GM23338 (cell line): ENCODE data around the gene PPA1. TPM values are rescaled to one million over a fixed set of nuclear protein-coding genes. Genes with fewer than 3 reads are reported as not detected.

Experiments used
- ATAC-seq: fragments of 200-7000 bp; cut with Tn5 transposase; 3 replicates; pipeline ENCODE4 v1.9.1; 2020
- DNase-seq: peaks from one replicate; pipeline ENCODE4 v3.0.0-alpha.2; 2015; ENCODE audit warnings: low spot score
- H2AFZ ChIP-seq: fragments of 200-600 bp; sonication (generic); 2 replicates; pipeline ENCODE4 v1.8.0; 2016; ENCODE audit warnings: antibody characterized with exemption, mild to moderate bottlenecking, moderate library complexity
- H3F3A ChIP-seq: fragments of 200-600 bp; sonication (generic); replicated peaks from 2 replicates; pipeline ENCODE4 v1.8.0; 2017; ENCODE audit warnings: antibody characterized with exemption, mixed run types, low read depth
- H3K27ac ChIP-seq: fragments of 200-600 bp; sonication (generic); 2 replicates; pipeline ENCODE4 v1.6.1; 2016; ENCODE audit warnings: low read depth
- H3K27me3 ChIP-seq: fragments of 200-600 bp; sonication (generic); 2 replicates; pipeline ENCODE4 v1.8.0; 2016; ENCODE audit warnings: mild to moderate bottlenecking, mixed run types, moderate library complexity; ENCODE audit not compliant: insufficient read depth
- H3K36me3 ChIP-seq: fragments of 200-600 bp; sonication (generic); 2 replicates; pipeline ENCODE4 v1.8.0; 2016; ENCODE audit warnings: mild to moderate bottlenecking; ENCODE audit not compliant: insufficient read depth
- H3K4me1 ChIP-seq: fragments of 200-600 bp; sonication (generic); 2 replicates; pipeline ENCODE4 v1.8.0; 2016; ENCODE audit warnings: mild to moderate bottlenecking, moderate library complexity; ENCODE audit not compliant: insufficient read depth
- H3K4me2 ChIP-seq: fragments of 200-600 bp; sonication (generic); 2 replicates; pipeline ENCODE4 v1.7.1; 2017; ENCODE audit warnings: mixed run types
- H3K4me3 ChIP-seq: fragments of 200-600 bp; sonication (generic); 2 replicates; pipeline ENCODE4 v1.6.1; 2016; ENCODE audit warnings: mixed run types
- H3K79me2 ChIP-seq: fragments of 200-600 bp; sonication (generic); replicated peaks from 2 replicates; pipeline ENCODE4 v1.8.0; 2017; ENCODE audit warnings: mild to moderate bottlenecking; ENCODE audit not compliant: insufficient read depth
- H3K9me2 ChIP-seq: fragments of 200-600 bp; sonication (generic); 2 replicates; pipeline ENCODE4 v1.8.0; 2017; ENCODE audit not compliant: insufficient read depth
- H4K20me1 ChIP-seq: fragments of 200-600 bp; sonication (generic); replicated peaks from 2 replicates; pipeline ENCODE4 v1.8.0; 2017; ENCODE audit warnings: mild to moderate bottlenecking; ENCODE audit not compliant: insufficient read depth
- H3K27ac Mint-ChIP-seq: 2 replicates; pipeline ENCODE4 v1.8.0; 2020; ENCODE audit warnings: inconsistent platforms, mild to moderate bottlenecking, moderate library complexity, mixed read lengths
- H3K27me3 Mint-ChIP-seq: 3 replicates; pipeline ENCODE4 v1.8.0; 2022; ENCODE audit warnings: low read depth, mild to moderate bottlenecking, moderate library complexity, mixed read lengths, inconsistent platforms; ENCODE audit not compliant: insufficient read depth, poor library complexity
- H3K36me3 Mint-ChIP-seq: 3 replicates; pipeline ENCODE4 v1.8.0; 2021; ENCODE audit warnings: low read depth, mild to moderate bottlenecking, inconsistent platforms, moderate library complexity, mixed read lengths
- H3K4me1 Mint-ChIP-seq: 3 replicates; pipeline ENCODE4 v1.8.0; 2020; ENCODE audit warnings: mild to moderate bottlenecking, inconsistent platforms, mixed read lengths
- H3K4me3 Mint-ChIP-seq: 3 replicates; pipeline ENCODE4 v1.8.0; 2021; ENCODE audit warnings: moderate library complexity, mild to moderate bottlenecking, inconsistent platforms, mixed read lengths
- H3K9me3 Mint-ChIP-seq: 3 replicates; pipeline ENCODE4 v1.8.0; 2020; ENCODE audit warnings: moderate library complexity, mild to moderate bottlenecking, inconsistent platforms, mixed read lengths
- CREB1 ChIP-seq: fragments of 250-450 bp; sonication (Bioruptor Pico); IDR thresholded peaks from 2 replicates; pipeline ENCODE4 v1.5.0; 2020; ENCODE audit warnings: low read depth, mild to moderate bottlenecking, moderate library complexity
- EZH2 ChIP-seq: fragments of 200-600 bp; sonication (generic); IDR thresholded peaks from one replicate; pipeline ENCODE4 v1.8.0; 2017; ENCODE audit warnings: antibody characterized with exemption, mild to moderate bottlenecking, low read depth; ENCODE audit not compliant: unreplicated experiment
- EZH2phosphoT487 ChIP-seq: fragments of 200-600 bp; sonication (generic); IDR thresholded peaks from one replicate; pipeline ENCODE4 v1.8.1; 2018; ENCODE audit warnings: antibody characterized with exemption; ENCODE audit not compliant: unreplicated experiment
- JUNB ChIP-seq: IDR thresholded peaks from one replicate; pipeline ENCODE4 v1.6.1; 2016; ENCODE audit warnings: antibody characterized with exemption; ENCODE audit not compliant: unreplicated experiment
- STAT1 ChIP-seq: IDR thresholded peaks from one replicate; pipeline ENCODE4 v1.6.1; 2016; ENCODE audit warnings: antibody characterized with exemption; ENCODE audit not compliant: unreplicated experiment
- ZNF114 ChIP-seq: fragments of 250-450 bp; sonication (Bioruptor Pico); IDR thresholded peaks from 2 replicates; pipeline ENCODE4 v1.5.0; 2020; ENCODE audit warnings: mild to moderate bottlenecking, moderate library complexity
- ZNF331 ChIP-seq: fragments of 250-450 bp; sonication (Bioruptor Pico); IDR thresholded peaks from 2 replicates; pipeline ENCODE4 v1.5.0; 2020; ENCODE audit warnings: low read depth, mild to moderate bottlenecking, moderate library complexity
- polyA plus RNA-seq: library from polyadenylated mRNA; unstranded; fragments of >200 nt; fragmentation: Nextera tagmentation; extraction: Ambion mirVana; gene quantifications from 2 replicates; pipeline ENCODE4 v1.2.1, GENCODE V29; 2016
- total RNA-seq: library from RNA; depleted of rRNA; stranded (reverse); fragments of >200 nt; shearing (Covaris generic); gene quantifications from 2 replicates; pipeline ENCODE4 v1.2.3, GENCODE V29; 2014
- TF ChIP-seq, protein P1 (sequence below): IDR thresholded peaks from 2 replicates; pipeline ENCODE4 v1.6.1; 2016; ENCODE audit warnings: antibody characterized with exemption
- TF ChIP-seq, protein P2 (sequence below), 2 experiments: fragments of 200-600 bp in 1 of 2; sonication (generic) in 1 of 2; conservative IDR thresholded peaks; 2 replicates each; pipeline versions ENCODE4 v1.5.1 to v1.6.1; 2016 to 2017; ENCODE audit warnings: antibody characterized with exemption in 2 of 2, low read depth in 2 of 2, mild to moderate bottlenecking in 2 of 2, moderate library complexity in 1 of 2
- TF ChIP-seq, protein P3 (sequence below): IDR thresholded peaks from one replicate; pipeline ENCODE4 v1.6.1; 2018; ENCODE audit warnings: antibody characterized with exemption; ENCODE audit not compliant: unreplicated experiment
- TF ChIP-seq, protein P4 (sequence below): fragments of 250-450 bp; sonication (Bioruptor Pico); IDR thresholded peaks from 2 replicates; pipeline ENCODE4 v1.5.0; 2020; ENCODE audit warnings: mild to moderate bottlenecking, moderate library complexity

The PPA1 gene
- total and polyA plus RNA-seq, 2 experiments from 2014 or later, result 135 to 228 TPM

DNA sequence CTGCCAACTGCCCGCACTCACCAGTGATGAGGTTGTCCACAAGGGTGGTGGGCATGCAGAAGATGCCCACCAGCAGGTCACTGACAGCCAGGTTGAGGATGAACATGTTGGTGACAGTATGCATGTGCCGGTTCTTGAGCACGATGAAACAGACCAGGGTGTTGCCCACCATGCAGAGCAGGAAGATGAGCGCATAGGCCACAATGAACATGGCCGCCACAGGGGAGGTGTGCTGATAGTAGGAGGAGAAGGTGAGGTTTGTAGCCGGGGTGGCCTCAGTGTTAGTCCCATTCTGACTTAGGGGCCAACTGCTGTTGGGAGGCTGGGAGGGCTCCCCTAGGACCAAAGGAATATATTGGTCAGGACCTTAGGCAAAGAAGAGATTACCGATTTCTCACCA, 32.8 kb upstream of the PPA1 start:
- no peak overlapping the region for H3K27ac ChIP-seq
- no peak for DNase-seq
- H3K27me3 ChIP-seq, result no peaks in the 10 kb centered on the region
- TF ChIP-seq, protein P1, sequence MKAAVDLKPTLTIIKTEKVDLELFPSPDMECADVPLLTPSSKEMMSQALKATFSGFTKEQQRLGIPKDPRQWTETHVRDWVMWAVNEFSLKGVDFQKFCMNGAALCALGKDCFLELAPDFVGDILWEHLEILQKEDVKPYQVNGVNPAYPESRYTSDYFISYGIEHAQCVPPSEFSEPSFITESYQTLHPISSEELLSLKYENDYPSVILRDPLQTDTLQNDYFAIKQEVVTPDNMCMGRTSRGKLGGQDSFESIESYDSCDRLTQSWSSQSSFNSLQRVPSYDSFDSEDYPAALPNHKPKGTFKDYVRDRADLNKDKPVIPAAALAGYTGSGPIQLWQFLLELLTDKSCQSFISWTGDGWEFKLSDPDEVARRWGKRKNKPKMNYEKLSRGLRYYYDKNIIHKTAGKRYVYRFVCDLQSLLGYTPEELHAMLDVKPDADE, result no peak
- TF ChIP-seq CREB1 (no peak), JUNB (no peak), ZNF331 (CRISPR knock-in tag) (no peak), STAT1 (no peak), EZH2phosphoT487 (no peak), ZNF114 (CRISPR knock-in tag) (no peak), EZH2 (no peak)
- TF ChIP-seq, protein P2, sequence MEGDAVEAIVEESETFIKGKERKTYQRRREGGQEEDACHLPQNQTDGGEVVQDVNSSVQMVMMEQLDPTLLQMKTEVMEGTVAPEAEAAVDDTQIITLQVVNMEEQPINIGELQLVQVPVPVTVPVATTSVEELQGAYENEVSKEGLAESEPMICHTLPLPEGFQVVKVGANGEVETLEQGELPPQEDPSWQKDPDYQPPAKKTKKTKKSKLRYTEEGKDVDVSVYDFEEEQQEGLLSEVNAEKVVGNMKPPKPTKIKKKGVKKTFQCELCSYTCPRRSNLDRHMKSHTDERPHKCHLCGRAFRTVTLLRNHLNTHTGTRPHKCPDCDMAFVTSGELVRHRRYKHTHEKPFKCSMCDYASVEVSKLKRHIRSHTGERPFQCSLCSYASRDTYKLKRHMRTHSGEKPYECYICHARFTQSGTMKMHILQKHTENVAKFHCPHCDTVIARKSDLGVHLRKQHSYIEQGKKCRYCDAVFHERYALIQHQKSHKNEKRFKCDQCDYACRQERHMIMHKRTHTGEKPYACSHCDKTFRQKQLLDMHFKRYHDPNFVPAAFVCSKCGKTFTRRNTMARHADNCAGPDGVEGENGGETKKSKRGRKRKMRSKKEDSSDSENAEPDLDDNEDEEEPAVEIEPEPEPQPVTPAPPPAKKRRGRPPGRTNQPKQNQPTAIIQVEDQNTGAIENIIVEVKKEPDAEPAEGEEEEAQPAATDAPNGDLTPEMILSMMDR (conservative IDR thresholded peaks at IDR 0.05; ENCODE audit: low read depth in 2 of 2), result no peak
- TF ChIP-seq, protein P3, sequence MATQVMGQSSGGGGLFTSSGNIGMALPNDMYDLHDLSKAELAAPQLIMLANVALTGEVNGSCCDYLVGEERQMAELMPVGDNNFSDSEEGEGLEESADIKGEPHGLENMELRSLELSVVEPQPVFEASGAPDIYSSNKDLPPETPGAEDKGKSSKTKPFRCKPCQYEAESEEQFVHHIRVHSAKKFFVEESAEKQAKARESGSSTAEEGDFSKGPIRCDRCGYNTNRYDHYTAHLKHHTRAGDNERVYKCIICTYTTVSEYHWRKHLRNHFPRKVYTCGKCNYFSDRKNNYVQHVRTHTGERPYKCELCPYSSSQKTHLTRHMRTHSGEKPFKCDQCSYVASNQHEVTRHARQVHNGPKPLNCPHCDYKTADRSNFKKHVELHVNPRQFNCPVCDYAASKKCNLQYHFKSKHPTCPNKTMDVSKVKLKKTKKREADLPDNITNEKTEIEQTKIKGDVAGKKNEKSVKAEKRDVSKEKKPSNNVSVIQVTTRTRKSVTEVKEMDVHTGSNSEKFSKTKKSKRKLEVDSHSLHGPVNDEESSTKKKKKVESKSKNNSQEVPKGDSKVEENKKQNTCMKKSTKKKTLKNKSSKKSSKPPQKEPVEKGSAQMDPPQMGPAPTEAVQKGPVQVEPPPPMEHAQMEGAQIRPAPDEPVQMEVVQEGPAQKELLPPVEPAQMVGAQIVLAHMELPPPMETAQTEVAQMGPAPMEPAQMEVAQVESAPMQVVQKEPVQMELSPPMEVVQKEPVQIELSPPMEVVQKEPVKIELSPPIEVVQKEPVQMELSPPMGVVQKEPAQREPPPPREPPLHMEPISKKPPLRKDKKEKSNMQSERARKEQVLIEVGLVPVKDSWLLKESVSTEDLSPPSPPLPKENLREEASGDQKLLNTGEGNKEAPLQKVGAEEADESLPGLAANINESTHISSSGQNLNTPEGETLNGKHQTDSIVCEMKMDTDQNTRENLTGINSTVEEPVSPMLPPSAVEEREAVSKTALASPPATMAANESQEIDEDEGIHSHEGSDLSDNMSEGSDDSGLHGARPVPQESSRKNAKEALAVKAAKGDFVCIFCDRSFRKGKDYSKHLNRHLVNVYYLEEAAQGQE, result no peak
- TF ChIP-seq, protein P4, sequence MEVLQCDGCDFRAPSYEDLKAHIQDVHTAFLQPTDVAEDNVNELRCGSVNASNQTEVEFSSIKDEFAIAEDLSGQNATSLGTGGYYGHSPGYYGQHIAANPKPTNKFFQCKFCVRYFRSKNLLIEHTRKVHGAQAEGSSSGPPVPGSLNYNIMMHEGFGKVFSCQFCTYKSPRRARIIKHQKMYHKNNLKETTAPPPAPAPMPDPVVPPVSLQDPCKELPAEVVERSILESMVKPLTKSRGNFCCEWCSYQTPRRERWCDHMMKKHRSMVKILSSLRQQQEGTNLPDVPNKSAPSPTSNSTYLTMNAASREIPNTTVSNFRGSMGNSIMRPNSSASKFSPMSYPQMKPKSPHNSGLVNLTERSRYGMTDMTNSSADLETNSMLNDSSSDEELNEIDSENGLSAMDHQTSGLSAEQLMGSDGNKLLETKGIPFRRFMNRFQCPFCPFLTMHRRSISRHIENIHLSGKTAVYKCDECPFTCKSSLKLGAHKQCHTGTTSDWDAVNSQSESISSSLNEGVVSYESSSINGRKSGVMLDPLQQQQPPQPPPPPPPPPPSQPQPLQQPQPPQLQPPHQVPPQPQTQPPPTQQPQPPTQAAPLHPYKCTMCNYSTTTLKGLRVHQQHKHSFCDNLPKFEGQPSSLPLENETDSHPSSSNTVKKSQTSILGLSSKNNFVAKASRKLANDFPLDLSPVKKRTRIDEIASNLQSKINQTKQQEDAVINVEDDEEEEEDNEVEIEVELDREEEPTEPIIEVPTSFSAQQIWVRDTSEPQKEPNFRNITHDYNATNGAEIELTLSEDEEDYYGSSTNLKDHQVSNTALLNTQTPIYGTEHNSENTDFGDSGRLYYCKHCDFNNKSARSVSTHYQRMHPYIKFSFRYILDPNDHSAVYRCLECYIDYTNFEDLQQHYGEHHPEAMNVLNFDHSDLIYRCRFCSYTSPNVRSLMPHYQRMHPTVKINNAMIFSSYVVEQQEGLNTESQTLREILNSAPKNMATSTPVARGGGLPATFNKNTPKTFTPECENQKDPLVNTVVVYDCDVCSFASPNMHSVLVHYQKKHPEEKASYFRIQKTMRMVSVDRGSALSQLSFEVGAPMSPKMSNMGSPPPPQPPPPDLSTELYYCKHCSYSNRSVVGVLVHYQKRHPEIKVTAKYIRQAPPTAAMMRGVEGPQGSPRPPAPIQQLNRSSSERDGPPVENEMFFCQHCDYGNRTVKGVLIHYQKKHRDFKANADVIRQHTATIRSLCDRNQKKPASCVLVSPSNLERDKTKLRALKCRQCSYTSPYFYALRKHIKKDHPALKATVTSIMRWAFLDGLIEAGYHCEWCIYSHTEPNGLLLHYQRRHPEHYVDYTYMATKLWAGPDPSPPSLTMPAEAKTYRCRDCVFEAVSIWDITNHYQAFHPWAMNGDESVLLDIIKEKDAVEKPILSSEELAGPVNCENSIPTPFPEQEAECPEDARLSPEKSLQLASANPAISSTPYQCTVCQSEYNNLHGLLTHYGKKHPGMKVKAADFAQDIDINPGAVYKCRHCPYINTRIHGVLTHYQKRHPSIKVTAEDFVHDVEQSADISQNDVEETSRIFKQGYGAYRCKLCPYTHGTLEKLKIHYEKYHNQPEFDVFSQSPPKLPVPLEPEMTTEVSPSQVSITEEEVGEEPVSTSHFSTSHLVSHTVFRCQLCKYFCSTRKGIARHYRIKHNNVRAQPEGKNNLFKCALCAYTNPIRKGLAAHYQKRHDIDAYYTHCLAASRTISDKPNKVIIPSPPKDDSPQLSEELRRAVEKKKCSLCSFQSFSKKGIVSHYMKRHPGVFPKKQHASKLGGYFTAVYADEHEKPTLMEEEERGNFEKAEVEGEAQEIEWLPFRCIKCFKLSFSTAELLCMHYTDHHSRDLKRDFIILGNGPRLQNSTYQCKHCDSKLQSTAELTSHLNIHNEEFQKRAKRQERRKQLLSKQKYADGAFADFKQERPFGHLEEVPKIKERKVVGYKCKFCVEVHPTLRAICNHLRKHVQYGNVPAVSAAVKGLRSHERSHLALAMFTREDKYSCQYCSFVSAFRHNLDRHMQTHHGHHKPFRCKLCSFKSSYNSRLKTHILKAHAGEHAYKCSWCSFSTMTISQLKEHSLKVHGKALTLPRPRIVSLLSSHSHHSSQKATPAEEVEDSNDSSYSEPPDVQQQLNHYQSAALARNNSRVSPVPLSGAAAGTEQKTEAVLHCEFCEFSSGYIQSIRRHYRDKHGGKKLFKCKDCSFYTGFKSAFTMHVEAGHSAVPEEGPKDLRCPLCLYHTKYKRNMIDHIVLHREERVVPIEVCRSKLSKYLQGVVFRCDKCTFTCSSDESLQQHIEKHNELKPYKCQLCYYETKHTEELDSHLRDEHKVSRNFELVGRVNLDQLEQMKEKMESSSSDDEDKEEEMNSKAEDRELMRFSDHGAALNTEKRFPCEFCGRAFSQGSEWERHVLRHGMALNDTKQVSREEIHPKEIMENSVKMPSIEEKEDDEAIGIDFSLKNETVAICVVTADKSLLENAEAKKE (CRISPR knock-in tag), result no peak
- no peaks in the 10 kb centered on the region for H3F3A ChIP-seq
- H3K4me2 ChIP-seq, result no peak overlapping the region
- Mint-ChIP-seq H3K9me3 (no peaks in the 10 kb centered on the region; the same call in 2 of the 3 replicates), H3K27me3 (peaks cover 6% of the 10 kb centered on the region), H3K4me1 (no peaks in the 10 kb centered on the region; the same call in 2 of the 3 replicates), H3K27ac (no peak overlapping the region), H3K36me3 (no peaks in the 10 kb centered on the region), H3K4me3 (no peak overlapping the region)
- no peaks in the 10 kb centered on the region for H3K9me2 ChIP-seq
- no peaks in the 10 kb centered on the region for H3K36me3 ChIP-seq
- no peaks in the 10 kb centered on the region for H3K79me2 ChIP-seq
- H3K4me3 ChIP-seq, result no peak overlapping the region
- no peak for ATAC-seq
- no peaks in the 10 kb centered on the region for H3K4me1 ChIP-seq
- H2AFZ ChIP-seq, result no peak overlapping the region
- no peaks in the 10 kb centered on the region for H4K20me1 ChIP-seq
